WTC11 (cell line): ENCODE results near the gene ARHGAP44. TPM values are rescaled to one million over a fixed set of nuclear protein-coding genes. Genes with fewer than 3 reads are reported as not detected.

ENCODE experiments used
- ATAC-seq: fragments of 200-7000 bp; cut with Tn5 transposase; 2 replicates; pipeline ENCODE4 v1.10.0; 2021; ENCODE audit warnings: mild to moderate bottlenecking, moderate library complexity
- CTCF ChIA-PET: fragments of 300-600 bp; sonication (Branson Sonifier 250); formaldehyde crosslinking; loops from one replicate; lab custom pipeline; 2021; ENCODE audit warnings: antibody characterized with exemption; lab: Charles Lee
- POLR2A ChIA-PET: fragments of 350-600 bp; sonication (Branson Sonifier 250); formaldehyde crosslinking; loops from one replicate; lab custom pipeline; 2021; ENCODE audit warnings: antibody characterized with exemption; lab: Charles Lee
- DNase-seq: peaks from one replicate; pipeline ENCODE4 v3.0.0; 2021; ENCODE audit warnings: low spot score
- H3K27ac Mint-ChIP-seq: 2 replicates; pipeline ENCODE4 v1.8.0; 2021; ENCODE audit warnings: mixed read lengths
- H3K27me3 Mint-ChIP-seq: 2 replicates; pipeline ENCODE4 v1.8.0; 2021; ENCODE audit warnings: low read depth, mild to moderate bottlenecking, moderate library complexity, mixed read lengths
- H3K36me3 Mint-ChIP-seq: 2 replicates; pipeline ENCODE4 v1.8.0; 2021; ENCODE audit warnings: mixed read lengths
- H3K4me1 Mint-ChIP-seq: 2 replicates; pipeline ENCODE4 v1.8.0; 2022; ENCODE audit warnings: mixed read lengths
- H3K4me3 Mint-ChIP-seq: 2 replicates; pipeline ENCODE4 v1.8.0; 2021; ENCODE audit warnings: mild to moderate bottlenecking, moderate library complexity, mixed read lengths
- H3K9me3 Mint-ChIP-seq: 2 replicates; pipeline ENCODE4 v1.8.0; 2021; ENCODE audit warnings: mixed read lengths
- CREB1 ChIP-seq: sonication (generic); formaldehyde crosslinking; IDR thresholded peaks from 2 replicates; pipeline ENCODE4 v1.8.0; 2023; ENCODE audit warnings: mild to moderate bottlenecking, missing genetic modification reagents
- CREM ChIP-seq: sonication (generic); formaldehyde crosslinking; IDR thresholded peaks from 2 replicates; pipeline ENCODE4 v1.8.1; 2022; ENCODE audit warnings: mild to moderate bottlenecking, missing genetic modification reagents, moderate library complexity
- CTCF ChIP-seq: fragments of 200-600 bp; IDR thresholded peaks from 2 replicates; pipeline ENCODE4 v1.8.0; 2022; ENCODE audit warnings: antibody characterized with exemption
- IRF2 ChIP-seq: sonication (generic); formaldehyde crosslinking; IDR thresholded peaks from 2 replicates; pipeline ENCODE4 v1.8.0; 2022; ENCODE audit warnings: low read depth, missing genetic modification reagents, borderline replicate concordance
- MAX ChIP-seq: sonication (generic); formaldehyde crosslinking; IDR thresholded peaks from 2 replicates; pipeline ENCODE4 v1.8.0; 2022; ENCODE audit warnings: mild to moderate bottlenecking, missing genetic modification reagents
- NFE2L1 ChIP-seq: sonication (generic); formaldehyde crosslinking; IDR thresholded peaks from 2 replicates; pipeline ENCODE4 v1.8.1; 2023; ENCODE audit warnings: missing genetic modification reagents
- PREB ChIP-seq: sonication (generic); formaldehyde crosslinking; IDR thresholded peaks from 2 replicates; pipeline ENCODE4 v1.8.1; 2022; ENCODE audit warnings: mild to moderate bottlenecking, missing genetic modification reagents, moderate library complexity, borderline replicate concordance
- PRRX2 ChIP-seq: fragments of 250-450 bp; sonication (Bioruptor Pico); IDR thresholded peaks from 2 replicates; pipeline ENCODE4 v1.8.0; 2021; ENCODE audit warnings: mild to moderate bottlenecking
- SOX15 ChIP-seq: fragments of 250-450 bp; sonication (Bioruptor Pico); IDR thresholded peaks from 2 replicates; pipeline ENCODE4 v1.9.0; 2021; ENCODE audit warnings: mild to moderate bottlenecking
- SP1 ChIP-seq: sonication (generic); formaldehyde crosslinking; conservative IDR thresholded peaks from 2 replicates; pipeline ENCODE4 v1.8.1; 2022; ENCODE audit warnings: missing genetic modification reagents
- ZBTB21 ChIP-seq: sonication (generic); formaldehyde crosslinking; IDR thresholded peaks from 2 replicates; pipeline ENCODE4 v1.8.1; 2023; ENCODE audit warnings: mild to moderate bottlenecking, missing genetic modification reagents, borderline replicate concordance
- ZBTB43 ChIP-seq: sonication (generic); formaldehyde crosslinking; IDR thresholded peaks from 2 replicates; pipeline ENCODE4 v1.8.1; 2023; ENCODE audit warnings: mild to moderate bottlenecking, missing genetic modification reagents
- ZNF512 ChIP-seq: sonication (generic); formaldehyde crosslinking; IDR thresholded peaks from 2 replicates; pipeline ENCODE4 v1.8.1; 2022; ENCODE audit warnings: missing genetic modification reagents, borderline replicate concordance
- ZSCAN18 ChIP-seq: fragments of 250-450 bp; sonication (Bioruptor Pico); IDR thresholded peaks from 2 replicates; pipeline ENCODE4 v2.1.2; 2022; ENCODE audit warnings: mild to moderate bottlenecking, moderate library complexity
- total RNA-seq: library from RNA; stranded (reverse); gene quantifications from 3 replicates; pipeline ENCODE4 v1.2.3, GENCODE V29; 2021

Gene ARHGAP44
- total RNA-seq, 1 experiment from 2014 or later: 23.8 TPM

- Mint-ChIP-seq H3K36me3 (peaks cover 57% of the 10 kb centered on the region), H3K9me3 (no peaks in the 10 kb centered on the region), H3K4me1 (no peaks in the 10 kb centered on the region), H3K4me3 (no peak overlapping the region), H3K27me3 (no peaks in the 10 kb centered on the region), H3K27ac (no peak overlapping the region)
- ChIA-PET POLR2A (interaction anchor here (1.2 kb wide), 1 partner anchor 28 kb away, joined by 3 read pairs; no protein-coding TSS in a partner anchor), CTCF (interaction anchor here (1.0 to 1.6 kb wide), 3 partner anchors 15 to 73 kb away, joined by 3 to 5 read pairs (median 3); no protein-coding TSS in a partner anchor)
- DNase-seq (no peak), ATAC-seq (no peak)
- TF ChIP-seq ZNF512 (CRISPR knock-in tag) (no peak), CTCF (no peak), SOX15 (no peak), ZBTB21 (CRISPR knock-in tag) (no peak), ZBTB43 (no peak), CREB1 (no peak), CREM (CRISPR knock-in tag) (no peak), PREB (CRISPR knock-in tag) (no peak), SP1 (no peak), ZSCAN18 (no peak), PRRX2 (CRISPR knock-in tag) (no peak), NFE2L1 (no peak), MAX (CRISPR knock-in tag) (no peak)
Observed at GRCh38 chr17:13001991-13002615, 212.8 kb downstream of the ARHGAP44 start.

GRCh38 chr17:13002761-13003453 is 213.6 kb downstream of the ARHGAP44 start:
- DNase-seq (peak; percentile 83), ATAC-seq (peak; percentile 89)
- Mint-ChIP-seq H3K27me3 (no peaks in the 10 kb centered on the region), H3K4me3 (no peak overlapping the region), H3K27ac (no peak overlapping the region), H3K36me3 (peaks cover 55% of the 10 kb centered on the region), H3K9me3 (no peaks in the 10 kb centered on the region), H3K4me1 (no peaks in the 10 kb centered on the region)
- ChIA-PET POLR2A (interaction anchor here (1.2 kb wide), 1 partner anchor 29 kb away, joined by 3 read pairs; no protein-coding TSS in a partner anchor), CTCF (interaction anchor here (1.0 to 1.9 kb wide), 4 partner anchors 16 to 74 kb away, joined by 3 to 6 read pairs (median 4); no protein-coding TSS in a partner anchor)
- TF ChIP-seq IRF2 (CRISPR knock-in tag): no peak
- TF ChIP-seq CTCF: peak; percentile 88
